IMR-90 (cell line): Measurements from ENCODE around the gene FER1L5.

Experiments used
- BHLHE40 ChIP-seq: fragments of 150-350 bp; IDR thresholded peaks from 2 replicates; pipeline ENCODE4 v1.6.1; 2016; ENCODE audit warnings: mild to moderate bottlenecking, low read depth, low read length
- CTCF ChIP-seq: conservative IDR thresholded peaks from 2 replicates; pipeline ENCODE4 v1.5.1; 2012; ENCODE audit warnings: mild to moderate bottlenecking, low read depth, low read length, improper control_type of control experiment
- FOS ChIP-seq: fragments of 150-350 bp; IDR thresholded peaks from 2 replicates; pipeline ENCODE4 v1.6.1; 2016; ENCODE audit warnings: low read depth, low read length
- MAFK ChIP-seq: IDR thresholded peaks from 2 replicates; pipeline ENCODE4 v1.6.1; 2012; ENCODE audit warnings: low read depth, low read length, improper control_type of control experiment
- MXI1 ChIP-seq: IDR thresholded peaks from 2 replicates; pipeline ENCODE4 v1.6.1; 2012; ENCODE audit warnings: low read depth, mild to moderate bottlenecking, low read length, moderate library complexity, borderline replicate concordance
- POLR2A ChIP-seq: IDR thresholded peaks from 2 replicates; pipeline ENCODE4 v1.6.1; 2012; ENCODE audit warnings: mild to moderate bottlenecking, low read depth, low read length
- TF ChIP-seq, protein P1 (sequence below): fragments of 150-350 bp; IDR thresholded peaks from 2 replicates; pipeline ENCODE4 v1.6.1; 2017; ENCODE audit warnings: mild to moderate bottlenecking, antibody characterized with exemption, low read length, low read depth
- TF ChIP-seq, protein P2 (sequence below): fragments of 150-350 bp; IDR thresholded peaks from 2 replicates; pipeline ENCODE4 v1.6.1; 2016; ENCODE audit warnings: low read depth, mild to moderate bottlenecking, low read length, moderate library complexity, borderline replicate concordance

DNA sequence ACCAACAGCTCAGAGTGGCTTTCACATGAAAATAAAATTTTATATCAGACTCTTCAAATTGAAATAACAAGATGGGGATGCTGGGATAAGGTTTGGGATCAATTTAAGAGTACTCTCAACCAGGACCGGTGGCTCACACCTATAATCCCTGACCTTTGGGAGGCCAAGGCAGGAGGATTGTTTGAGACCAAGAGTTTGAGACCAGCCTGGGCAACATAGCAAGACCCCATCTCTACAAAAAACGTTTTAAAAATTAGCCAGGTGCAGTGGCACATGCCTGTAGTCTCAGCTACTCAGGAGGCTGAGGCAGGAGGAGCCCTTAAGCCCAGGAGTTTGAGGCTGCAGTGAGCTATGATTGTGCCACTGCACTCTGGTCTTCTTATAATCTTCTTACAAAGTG lies 94.7 kb downstream of the FER1L5 start:
- no peak for TF ChIP-seq BHLHE40
- TF ChIP-seq MXI1, result no peak
- no peak for TF ChIP-seq CTCF
- TF ChIP-seq FOS, result no peak
- TF ChIP-seq MAFK, result no peak
- no peak for TF ChIP-seq POLR2A
- TF ChIP-seq, protein P1, sequence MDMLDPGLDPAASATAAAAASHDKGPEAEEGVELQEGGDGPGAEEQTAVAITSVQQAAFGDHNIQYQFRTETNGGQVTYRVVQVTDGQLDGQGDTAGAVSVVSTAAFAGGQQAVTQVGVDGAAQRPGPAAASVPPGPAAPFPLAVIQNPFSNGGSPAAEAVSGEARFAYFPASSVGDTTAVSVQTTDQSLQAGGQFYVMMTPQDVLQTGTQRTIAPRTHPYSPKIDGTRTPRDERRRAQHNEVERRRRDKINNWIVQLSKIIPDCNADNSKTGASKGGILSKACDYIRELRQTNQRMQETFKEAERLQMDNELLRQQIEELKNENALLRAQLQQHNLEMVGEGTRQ, result no peak
- TF ChIP-seq, protein P2, sequence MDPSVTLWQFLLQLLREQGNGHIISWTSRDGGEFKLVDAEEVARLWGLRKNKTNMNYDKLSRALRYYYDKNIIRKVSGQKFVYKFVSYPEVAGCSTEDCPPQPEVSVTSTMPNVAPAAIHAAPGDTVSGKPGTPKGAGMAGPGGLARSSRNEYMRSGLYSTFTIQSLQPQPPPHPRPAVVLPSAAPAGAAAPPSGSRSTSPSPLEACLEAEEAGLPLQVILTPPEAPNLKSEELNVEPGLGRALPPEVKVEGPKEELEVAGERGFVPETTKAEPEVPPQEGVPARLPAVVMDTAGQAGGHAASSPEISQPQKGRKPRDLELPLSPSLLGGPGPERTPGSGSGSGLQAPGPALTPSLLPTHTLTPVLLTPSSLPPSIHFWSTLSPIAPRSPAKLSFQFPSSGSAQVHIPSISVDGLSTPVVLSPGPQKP, result no peak
